Esophagus mucosa (tissue), 1 donor: ENCODE measurements around the gene GPR150. TPM values are rescaled to one million over a fixed set of nuclear protein-coding genes. Genes with fewer than 3 reads are reported as not detected.

ENCODE experiments used
- ATAC-seq: fragments of 200-7000 bp; cut with Tn5 transposase; one replicate; pipeline ENCODE4 v1.9.1; 2020
- total RNA-seq: library from RNA; stranded (reverse); gene quantifications from one replicate; pipeline ENCODE4 v1.2.4, GENCODE V29; 2023
- donor health status: DM: yes; HTN: yes; CAD: no.

Gene GPR150
- total RNA-seq, result not detected

DNA sequence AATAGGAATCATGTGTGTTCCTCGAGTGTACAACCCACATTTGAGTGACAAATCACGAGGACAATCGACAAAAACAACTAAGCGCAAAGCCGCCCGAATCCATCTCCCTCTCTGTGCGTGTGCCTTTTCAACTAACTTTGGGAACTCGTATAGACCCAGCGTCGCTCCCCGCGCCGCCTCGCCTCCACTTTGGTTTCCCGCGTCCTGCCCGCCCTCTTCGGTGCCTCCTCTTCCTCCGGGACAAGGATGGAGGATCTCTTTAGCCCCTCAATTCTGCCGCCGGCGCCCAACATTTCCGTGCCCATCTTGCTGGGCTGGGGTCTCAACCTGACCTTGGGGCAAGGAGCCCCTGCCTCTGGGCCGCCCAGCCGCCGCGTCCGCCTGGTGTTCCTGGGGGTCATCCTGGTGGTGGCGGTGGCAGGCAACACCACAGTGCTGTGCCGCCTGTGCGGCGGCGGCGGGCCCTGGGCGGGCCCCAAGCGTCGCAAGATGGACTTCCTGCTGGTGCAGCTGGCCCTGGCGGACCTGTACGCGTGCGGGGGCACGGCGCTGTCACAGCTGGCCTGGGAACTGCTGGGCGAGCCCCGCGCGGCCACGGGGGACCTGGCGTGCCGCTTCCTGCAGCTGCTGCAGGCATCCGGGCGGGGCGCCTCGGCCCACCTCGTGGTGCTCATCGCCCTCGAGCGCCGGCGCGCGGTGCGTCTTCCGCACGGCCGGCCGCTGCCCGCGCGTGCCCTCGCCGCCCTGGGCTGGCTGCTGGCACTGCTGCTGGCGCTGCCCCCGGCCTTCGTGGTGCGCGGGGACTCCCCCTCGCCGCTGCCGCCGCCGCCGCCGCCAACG lies at the start of gene GPR150:
GPR150 (plus strand) TSS at position 58 of the 840 bp plus-strand sequence; CDS start at position 247, 189 bp downstream.
- ATAC-seq, result peak; percentile 72

- no peak for ATAC-seq
Observed at GRCh38 chr5:95572016-95572415, 47.9 kb upstream of the GPR150 start.

- no peak for ATAC-seq
Observed at GRCh38 chr5:95581576-95581975, 38.3 kb upstream of the GPR150 start.

- no peak for ATAC-seq
Observed at GRCh38 chr5:95583992-95584391, 35.9 kb upstream of the GPR150 start.

- ATAC-seq, result no peak
Observed at GRCh38 chr5:95590880-95591279, 29.0 kb upstream of the GPR150 start.

DNA sequence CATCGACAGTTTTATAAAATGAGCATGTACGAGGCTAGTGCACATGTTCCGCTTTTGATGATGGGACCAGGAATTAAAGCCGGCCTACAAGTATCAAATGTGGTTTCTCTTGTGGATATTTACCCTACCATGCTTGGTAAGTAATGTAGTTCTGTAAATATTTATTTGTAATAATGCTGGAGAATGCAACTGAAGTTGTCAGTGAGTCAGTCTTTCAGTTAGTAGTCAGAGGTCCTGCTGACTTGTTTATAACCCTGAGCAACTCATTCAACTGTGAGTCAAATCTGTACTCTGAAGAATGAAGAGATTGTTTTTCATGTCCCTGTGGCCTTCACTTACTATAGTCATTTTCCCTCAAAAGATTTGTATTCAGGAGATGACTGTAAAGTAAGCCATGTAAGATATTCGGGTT lies 28.4 kb upstream of the GPR150 start:
- no peak for ATAC-seq

DNA sequence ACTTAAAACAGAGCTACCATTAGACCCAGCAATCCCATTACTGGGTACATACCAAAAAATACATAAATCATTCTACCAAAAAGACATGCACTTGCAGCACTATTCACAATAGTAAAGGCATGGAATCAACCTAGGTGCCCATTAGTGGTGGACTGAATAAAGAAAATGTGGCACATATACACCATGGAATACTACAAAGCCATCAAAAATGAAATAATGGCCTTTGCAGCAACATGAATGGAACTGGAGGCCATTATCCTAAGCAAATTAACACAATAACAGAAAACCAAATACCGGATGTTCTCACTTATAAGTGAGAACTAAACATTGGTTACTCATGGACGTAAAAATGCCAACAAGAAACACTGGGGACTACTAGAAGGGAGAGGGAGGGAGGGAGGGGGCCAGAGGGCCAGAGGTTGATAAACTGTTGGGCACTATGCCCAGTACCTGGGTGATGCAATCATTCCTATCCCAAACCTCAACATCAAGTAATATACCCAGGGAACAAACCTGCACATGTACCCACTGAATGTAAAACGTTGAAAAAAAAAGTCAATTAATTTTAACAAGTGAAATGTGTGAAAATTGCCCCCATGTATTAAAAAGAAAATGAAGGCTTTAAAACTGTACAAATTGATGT lies 24.5 kb upstream of the GPR150 start:
- ATAC-seq, result no peak

DNA sequence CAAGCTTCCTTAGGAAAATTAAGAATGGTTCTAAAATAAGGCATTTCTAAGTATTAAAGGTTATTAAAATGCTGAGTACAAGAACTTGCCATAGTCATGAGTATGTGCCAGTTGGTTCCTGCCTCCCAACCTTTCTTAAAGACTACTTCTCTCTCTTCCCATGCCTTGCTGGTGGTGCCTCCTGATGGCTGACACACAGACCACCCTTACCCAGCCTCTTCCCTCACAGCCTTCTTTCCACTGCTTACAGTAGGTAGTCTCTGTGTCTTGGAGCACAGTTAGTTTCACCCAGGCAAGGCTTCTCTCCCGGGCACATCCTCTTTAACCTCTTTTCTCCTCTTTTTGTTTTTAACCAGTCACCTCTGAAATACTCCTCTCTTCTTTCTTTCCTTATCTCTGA lies 20.6 kb upstream of the GPR150 start:
- ATAC-seq, result no peak

- no peak for ATAC-seq
Observed at GRCh38 chr5:95600557-95600956, 19.3 kb upstream of the GPR150 start.

DNA sequence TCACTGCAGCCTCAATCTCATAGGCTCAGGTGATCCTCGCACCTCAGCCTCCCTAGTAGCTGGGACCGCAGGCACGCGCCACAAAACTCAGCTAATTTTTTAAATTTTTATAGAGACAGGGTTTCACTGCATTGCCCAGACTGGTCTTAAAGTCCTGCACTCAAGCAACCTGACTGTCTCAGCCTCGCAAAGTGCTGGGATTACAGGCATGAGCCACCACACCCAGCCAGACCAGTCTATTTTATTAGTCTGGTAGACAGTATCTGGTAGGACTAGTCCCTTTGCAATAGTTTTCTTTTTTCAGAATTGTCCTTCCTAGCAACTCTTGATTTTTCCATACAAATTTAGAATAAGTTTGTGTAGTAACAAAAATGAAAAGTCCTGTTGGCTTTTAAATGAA lies 14.1 kb upstream of the GPR150 start:
- ATAC-seq, result peak; percentile 44

GRCh38 chr5:95606419-95606818 lies 13.5 kb upstream of the GPR150 start:
- ATAC-seq, result no peak

DNA sequence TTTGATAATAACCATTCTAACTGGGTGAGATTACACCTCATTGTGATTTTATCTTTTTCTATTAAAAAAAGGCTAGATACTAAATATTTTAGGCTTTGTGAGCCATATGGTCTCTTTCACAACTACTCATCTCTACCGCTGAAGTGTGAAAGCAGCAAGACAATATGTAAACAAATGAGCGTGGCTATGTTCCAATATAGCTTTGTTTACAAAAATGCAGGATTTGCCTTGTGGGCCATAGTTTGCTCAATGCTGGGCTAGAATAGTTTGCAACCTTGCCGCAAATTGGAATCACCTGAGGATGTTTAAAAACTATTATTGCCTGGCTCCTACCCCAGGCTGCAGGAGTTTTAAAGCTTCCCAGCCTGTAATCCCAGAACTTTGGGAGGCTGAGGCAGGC lies 10.2 kb upstream of the GPR150 start:
- no peak for ATAC-seq

DNA sequence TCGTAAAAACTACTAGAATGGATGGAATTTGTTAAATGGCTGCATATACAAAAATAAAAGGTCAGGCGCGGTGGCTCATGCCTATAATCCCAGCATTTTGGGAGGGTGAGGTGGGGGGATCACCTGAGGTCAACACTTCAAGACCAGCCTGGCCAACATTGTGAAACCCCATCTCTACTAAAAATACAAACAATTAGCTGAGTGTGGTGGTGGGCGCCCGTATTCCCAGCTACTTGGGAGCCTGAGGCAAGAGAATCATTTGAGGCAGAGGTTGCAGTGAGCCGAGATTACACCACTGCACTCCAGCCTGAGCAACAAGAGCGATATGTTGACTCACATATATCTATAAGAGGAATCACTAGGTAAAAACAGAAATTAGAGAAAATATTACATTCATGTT lies 9.3 kb upstream of the GPR150 start:
- ATAC-seq, result no peak

GRCh38 chr5:95611396-95611795 lies 8.5 kb upstream of the GPR150 start:
- ATAC-seq, result no peak

DNA sequence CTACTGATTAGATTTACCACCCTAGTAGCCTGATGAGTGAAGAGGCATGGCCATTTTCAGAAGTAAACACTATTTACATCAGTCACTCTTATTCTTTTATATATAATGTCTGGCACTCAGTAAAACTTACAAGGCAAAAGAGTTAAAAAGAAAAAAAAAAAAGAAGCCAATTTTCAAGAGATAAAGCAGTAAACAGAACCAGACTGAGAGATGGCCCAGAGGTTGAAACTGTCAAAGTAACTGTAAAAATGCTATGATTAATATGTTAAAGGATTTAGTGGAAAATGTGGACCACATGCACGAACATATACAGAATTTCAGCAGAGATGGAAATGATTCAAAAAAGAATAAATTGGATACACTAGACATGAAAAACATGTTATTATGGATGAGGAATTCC lies 6.4 kb upstream of the GPR150 start:
- ATAC-seq, result no peak

- no peak for ATAC-seq
Observed at GRCh38 chr5:95615164-95615467, 4.8 kb upstream of the GPR150 start.

GRCh38 chr5:95617057-95617456 lies 2.8 kb upstream of the GPR150 start:
- peak; percentile 53 for ATAC-seq

DNA sequence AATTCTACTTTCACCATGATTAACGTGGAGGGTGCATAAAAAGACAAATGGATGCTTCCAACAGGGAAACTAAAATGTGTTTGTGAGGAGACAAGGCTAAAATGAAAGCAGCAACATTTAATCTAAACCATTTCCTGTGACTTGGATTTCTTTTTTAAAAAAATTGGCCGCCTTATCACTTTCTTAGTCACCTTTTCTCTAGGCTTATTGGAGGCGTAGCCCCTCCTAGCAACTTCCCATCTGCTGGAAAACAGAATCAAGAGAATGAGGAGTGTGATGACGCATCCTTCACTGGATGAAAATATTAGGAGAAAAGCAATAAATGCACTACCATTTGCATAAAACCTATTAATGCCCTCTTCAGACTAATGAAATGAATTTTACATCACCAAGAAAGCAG lies 791 bp upstream of the GPR150 start:
- no peak for ATAC-seq

- ATAC-seq, result no peak
Observed at GRCh38 chr5:95619514-95620029, 315 bp upstream of the GPR150 start.

- ATAC-seq, result peak; percentile 42
Observed at GRCh38 chr5:95620870-95621838, 1.3 kb downstream of the GPR150 start.

GRCh38 chr5:95621839-95622629 lies 2.1 kb downstream of the GPR150 start:
- no peak for ATAC-seq

- no peak for ATAC-seq
Observed at GRCh38 chr5:95623706-95624105, 3.8 kb downstream of the GPR150 start.
